Esophagus squamous epithelium (tissue), 4 donors: Measurements from ENCODE around the gene GARIN3.

Experiments
- POLR2A ChIP-seq, 4 donors: fragments of 450-650 bp; IDR thresholded peaks; one replicate each; pipeline ENCODE4 v1.6.1; 2017; ENCODE audit warnings: antibody characterized with exemption in 4 of 4, mild to moderate bottlenecking in 4 of 4, moderate library complexity in 3 of 4
- TF ChIP-seq, protein P1 (sequence below), 6 experiments: fragments of 450-650 bp in 4 of 6; fragments of 200-600 bp in 2 of 6; sonication (generic) in 2 of 6; IDR thresholded peaks; one replicate each; pipeline ENCODE4 v1.5.1; 2016 to 2019; ENCODE audit warnings: antibody characterized with exemption in 6 of 6, mild to moderate bottlenecking in 4 of 6, moderate library complexity in 4 of 6

DNA sequence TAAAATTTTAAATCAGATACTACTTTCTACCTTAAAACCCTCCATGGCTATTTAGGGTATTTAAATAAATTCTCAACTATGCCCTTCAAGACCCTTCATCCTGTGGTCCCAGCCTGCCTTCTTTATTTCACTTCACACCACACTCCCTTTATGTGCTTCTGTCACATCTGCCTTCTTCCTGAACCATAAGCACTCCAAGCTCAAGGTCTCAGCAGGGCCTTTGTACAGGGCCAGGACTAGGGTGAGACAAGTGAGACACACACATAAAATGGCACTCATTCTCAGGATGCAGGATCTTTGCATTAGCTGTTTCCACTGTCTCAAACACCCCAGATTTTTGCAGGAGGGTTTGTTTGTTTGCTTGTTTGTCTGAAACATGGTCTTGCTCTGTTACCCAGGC, 22.2 kb upstream of the GARIN3 start:
- TF ChIP-seq, protein P1, sequence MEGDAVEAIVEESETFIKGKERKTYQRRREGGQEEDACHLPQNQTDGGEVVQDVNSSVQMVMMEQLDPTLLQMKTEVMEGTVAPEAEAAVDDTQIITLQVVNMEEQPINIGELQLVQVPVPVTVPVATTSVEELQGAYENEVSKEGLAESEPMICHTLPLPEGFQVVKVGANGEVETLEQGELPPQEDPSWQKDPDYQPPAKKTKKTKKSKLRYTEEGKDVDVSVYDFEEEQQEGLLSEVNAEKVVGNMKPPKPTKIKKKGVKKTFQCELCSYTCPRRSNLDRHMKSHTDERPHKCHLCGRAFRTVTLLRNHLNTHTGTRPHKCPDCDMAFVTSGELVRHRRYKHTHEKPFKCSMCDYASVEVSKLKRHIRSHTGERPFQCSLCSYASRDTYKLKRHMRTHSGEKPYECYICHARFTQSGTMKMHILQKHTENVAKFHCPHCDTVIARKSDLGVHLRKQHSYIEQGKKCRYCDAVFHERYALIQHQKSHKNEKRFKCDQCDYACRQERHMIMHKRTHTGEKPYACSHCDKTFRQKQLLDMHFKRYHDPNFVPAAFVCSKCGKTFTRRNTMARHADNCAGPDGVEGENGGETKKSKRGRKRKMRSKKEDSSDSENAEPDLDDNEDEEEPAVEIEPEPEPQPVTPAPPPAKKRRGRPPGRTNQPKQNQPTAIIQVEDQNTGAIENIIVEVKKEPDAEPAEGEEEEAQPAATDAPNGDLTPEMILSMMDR (IDR thresholded peaks at IDR 0.05): no peak
- no peak for TF ChIP-seq POLR2A (IDR thresholded peaks at IDR 0.05)
